ENCODE results near the gene MVP.
A peak's percentile ranks its signal among the peaks of the same experiment; 100 is the strongest.

The MVP gene

GRCh38 chr16:29804455-29805231, 15.6 kb upstream of the MVP start:
- DNase-seq, result peak; percentile 69 to 71

- peak; percentile 98 to 99 for DNase-seq
Measured at GRCh38 chr16:29805232-29806098, 14.8 kb upstream of the MVP start.

GRCh38 chr16:29806099-29806579, 14.1 kb upstream of the MVP start, which contains the start of gene MAZ:
Gene MAZ (plus strand): TSS chr16:29806529. CDS start chr16:29806702, 173 bp downstream.
- peak; percentile 56 to 71 for DNase-seq

GRCh38 chr16:29806641-29807425, 13.4 kb upstream of the MVP start:
- peak in 1 of 2 donors; percentile 40 for DNase-seq

GRCh38 chr16:29807426-29808218, 12.6 kb upstream of the MVP start:
- peak; percentile 94 for DNase-seq

GRCh38 chr16:29808219-29808900, 11.9 kb upstream of the MVP start:
- DNase-seq, result no peak

GRCh38 chr16:29809031-29809747, 11.1 kb upstream of the MVP start:
- DNase-seq, result no peak

GRCh38 chr16:29809850-29810698, 10.2 kb upstream of the MVP start:
- DNase-seq, result no peak

- DNase-seq, result no peak
Measured at GRCh38 chr16:29810699-29811169, 9.5 kb upstream of the MVP start.

- DNase-seq, result peak; percentile 83 to 92
Measured at GRCh38 chr16:29811170-29811895, 8.9 kb upstream of the MVP start.

- DNase-seq, result peak in 1 of 2 donors; percentile 30
Measured at GRCh38 chr16:29811896-29812665, 8.2 kb upstream of the MVP start, which contains the start of gene PRRT2. Gene PRRT2 (plus strand): TSS chr16:29812193. CDS start chr16:29813055, 862 bp downstream.

- DNase-seq, result no peak
Measured at GRCh38 chr16:29812754-29813643, 7.3 kb upstream of the MVP start.

GRCh38 chr16:29813644-29814562, 6.4 kb upstream of the MVP start:
- no peak for DNase-seq

- DNase-seq, result no peak
Measured at GRCh38 chr16:29814592-29814991, 5.7 kb upstream of the MVP start.

GRCh38 chr16:29815032-29815721, 5.1 kb upstream of the MVP start:
- DNase-seq, result no peak
